HG03108 (cell line): ENCODE measurements around the gene TMEM126B.
"Not testable (repeated sequence)": the region's sequence is repeated elsewhere in the genome, so short reads cannot be mapped to it uniquely, and the experiment has no call there.

Experiments used
- ATAC-seq: cut with Tn5 transposase; IDR thresholded peaks from one replicate; pipeline ENCODE4 v1.9.1; 2021; ENCODE audit warnings: moderate library complexity; ENCODE audit not compliant: unreplicated experiment

Gene TMEM126B

DNA sequence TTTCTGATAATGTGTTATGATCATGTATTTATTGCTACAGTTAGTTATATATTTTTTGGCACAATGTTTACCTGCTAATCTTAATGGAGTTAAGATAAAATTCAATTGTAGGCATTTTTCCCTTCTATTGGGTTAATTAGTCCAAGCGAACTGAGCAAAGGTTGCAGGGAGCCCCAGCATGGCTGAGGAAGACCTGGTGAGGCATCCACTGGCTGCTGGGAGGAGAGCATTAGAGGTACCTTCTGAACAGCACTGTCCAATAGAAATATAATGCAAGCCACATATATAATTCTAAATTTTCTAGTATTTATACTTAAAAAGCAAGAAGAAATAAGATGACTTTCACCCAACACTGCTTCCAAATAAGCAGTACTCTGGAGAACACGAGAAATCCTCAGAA, 18.7 kb downstream of the TMEM126B start:
- ATAC-seq: no peak

DNA sequence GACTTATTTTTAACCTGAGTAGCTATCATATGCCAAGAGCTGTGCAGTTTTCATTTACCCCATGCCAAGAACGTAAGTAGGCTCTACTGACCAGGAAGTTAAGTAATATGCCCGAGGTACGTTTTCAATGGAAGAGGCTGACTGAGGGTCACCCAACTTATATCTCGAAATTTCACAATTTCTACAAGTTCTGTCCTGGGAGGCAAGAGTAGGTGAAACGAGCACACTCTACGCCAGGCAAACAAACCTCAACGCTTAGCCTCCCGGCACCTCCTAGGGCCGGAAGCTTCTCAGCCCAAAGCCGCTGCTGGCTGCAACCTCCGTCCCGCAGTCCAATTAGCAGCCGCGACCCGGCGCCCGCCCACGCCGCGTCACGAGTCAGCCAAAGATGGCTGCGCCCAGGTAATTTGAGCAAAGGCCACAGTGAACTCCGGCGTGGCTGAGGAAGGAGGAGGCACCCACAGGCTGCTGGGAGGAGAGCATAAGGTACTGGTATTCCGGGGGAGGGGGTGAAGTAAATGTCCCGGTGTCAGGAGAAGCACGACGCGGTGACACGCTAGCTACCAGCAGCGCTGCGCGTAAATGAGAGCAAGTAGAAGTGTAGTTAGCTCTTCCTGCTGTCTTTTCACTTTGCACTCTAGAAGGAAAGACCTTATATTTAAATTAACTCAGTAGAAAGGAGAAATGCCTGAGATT, 19.4 kb downstream of the TMEM126B start, which contains the start of gene TMEM126A:
TSS of gene TMEM126A (plus strand) at position 364 of the 696 bp plus-strand sequence. CDS start 2,289 bp downstream, outside the sequence.
- peak; percentile 100 for ATAC-seq

DNA sequence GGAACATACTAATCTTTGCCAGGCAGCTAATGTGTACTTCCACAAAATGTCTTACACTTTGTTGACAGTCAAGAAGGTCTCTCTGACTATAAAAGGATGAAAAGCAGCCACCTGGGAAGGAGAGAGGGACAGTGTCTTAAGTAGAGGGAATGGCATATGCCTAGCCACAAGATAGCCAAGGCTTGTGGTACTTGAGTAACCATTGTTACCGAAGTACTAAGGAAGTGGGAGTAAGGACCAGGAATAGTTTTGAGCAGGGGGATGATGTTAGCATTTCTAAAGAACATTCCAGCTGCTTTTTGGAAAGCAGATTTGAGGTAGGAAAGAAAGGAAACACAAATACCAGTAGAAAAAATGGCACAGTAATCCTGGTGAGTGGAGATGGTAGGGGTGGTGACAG, 22.7 kb downstream of the TMEM126B start:
- no peak for ATAC-seq

DNA sequence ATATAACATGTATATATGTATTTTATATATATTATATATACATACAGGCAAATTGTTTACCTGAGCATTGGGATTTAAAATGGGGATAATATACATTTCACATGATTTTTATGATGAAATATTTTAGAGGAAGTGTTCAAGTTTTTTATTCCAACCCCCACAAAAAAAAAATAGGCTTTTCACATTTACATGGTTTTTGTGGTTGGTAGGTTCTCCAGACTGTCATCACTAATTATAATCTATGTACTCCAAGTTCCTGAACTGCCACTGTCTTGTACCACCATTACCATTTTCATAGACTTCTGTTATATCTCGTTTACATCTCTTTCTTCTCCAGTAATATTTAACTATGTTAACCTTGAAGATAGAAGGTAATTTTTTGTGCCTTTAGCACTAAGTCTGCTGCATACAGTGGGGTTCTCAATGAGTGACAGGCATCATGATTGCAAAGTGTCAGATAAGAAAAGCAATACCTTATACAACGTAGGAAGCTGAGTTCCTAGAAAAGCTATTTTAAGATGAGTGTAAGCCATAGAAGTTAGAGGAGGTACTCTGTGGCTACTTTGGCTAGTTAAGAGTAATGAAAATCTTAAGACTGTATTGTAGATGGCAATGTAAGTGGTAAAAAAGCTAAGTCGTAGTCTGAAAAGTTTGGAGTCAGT, 24.5 kb downstream of the TMEM126B start:
- no peak for ATAC-seq

DNA sequence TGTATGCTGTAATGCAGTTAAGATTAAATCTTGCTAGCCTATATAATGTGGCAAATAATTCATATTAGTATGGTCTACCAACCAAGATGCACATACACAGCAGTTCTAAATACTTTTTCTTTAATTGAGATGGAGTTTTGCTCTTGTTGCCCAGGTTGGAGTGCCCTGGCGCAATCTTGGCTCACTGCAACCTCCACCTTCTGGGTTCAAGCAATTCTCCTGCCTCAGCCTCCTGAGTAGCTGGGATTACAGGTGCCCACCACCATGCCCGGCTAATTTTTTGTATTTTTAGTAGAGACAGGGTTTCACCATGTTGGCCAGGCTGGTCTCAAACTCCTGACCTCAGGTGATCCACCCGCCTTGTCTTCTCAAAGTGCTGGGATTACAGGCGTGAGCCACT, 25.9 kb downstream of the TMEM126B start:
- not testable (repeated sequence) for ATAC-seq

DNA sequence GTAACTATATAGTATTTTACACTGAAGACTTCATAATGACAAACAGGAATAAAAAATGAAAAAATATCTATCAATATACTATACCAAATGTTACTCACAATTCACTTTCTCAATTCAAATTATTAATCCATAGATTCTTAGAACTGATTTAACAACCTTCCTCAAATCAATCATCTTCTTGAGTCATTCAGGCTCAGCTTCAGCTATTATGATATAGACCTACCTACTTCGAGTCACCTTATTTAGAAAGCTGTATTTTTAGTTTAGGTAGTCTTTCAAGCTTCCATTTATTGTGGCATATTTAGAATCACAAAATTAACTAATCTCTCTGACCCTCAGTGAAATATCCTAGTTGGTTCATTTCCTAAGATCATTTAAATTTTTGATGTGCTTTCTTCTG, 28.4 kb downstream of the TMEM126B start:
- no peak for ATAC-seq

DNA sequence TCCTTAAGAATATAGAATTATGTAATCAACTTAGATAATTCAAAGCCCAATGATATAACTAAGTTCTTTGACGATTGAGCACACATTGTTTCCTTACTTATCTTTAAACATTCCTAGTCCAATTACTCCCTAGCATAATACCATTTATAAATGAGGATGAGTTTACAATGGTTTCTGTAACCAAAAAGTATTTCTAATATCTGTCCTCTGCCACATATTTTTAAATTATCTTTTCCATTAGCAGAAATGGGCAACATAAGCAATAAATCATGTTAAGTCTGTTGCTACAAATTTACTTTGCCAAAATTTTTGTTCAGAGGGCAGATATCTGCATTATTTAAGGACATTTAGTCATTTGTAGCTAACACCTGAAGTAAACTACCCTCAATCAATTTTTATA, 29.8 kb downstream of the TMEM126B start:
- no peak for ATAC-seq

DNA sequence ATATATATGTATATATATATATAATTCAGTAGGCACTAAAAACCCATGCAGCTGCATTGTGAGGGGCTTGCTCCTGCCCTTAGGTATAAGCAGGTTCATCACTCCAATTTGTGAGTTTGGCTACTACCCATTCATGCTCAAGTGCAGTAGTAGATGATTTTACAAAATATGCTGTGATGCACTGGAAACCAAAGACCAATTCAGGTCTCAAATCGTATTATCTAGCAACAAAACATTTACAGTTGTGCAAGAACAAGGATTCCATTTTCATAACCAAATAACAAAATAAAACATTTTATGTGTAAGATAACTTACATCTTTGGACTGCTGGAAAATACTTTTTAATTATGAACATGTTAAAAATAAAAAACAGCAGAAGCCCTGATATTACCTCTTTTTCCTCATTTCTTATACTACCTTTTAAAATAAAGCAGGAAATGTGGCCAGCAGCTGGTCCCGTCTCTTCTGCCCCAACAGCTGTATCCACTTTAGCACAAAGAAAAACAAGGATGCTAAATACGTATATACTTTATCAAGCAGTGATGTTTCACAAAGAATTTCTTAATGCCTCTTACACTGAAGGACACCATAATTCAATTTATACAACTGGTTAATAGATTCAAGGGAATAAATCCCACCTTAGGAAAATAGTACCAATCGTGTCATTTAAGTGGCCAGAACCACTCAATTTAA, 33.7 kb downstream of the TMEM126B start:
- no peak for ATAC-seq

DNA sequence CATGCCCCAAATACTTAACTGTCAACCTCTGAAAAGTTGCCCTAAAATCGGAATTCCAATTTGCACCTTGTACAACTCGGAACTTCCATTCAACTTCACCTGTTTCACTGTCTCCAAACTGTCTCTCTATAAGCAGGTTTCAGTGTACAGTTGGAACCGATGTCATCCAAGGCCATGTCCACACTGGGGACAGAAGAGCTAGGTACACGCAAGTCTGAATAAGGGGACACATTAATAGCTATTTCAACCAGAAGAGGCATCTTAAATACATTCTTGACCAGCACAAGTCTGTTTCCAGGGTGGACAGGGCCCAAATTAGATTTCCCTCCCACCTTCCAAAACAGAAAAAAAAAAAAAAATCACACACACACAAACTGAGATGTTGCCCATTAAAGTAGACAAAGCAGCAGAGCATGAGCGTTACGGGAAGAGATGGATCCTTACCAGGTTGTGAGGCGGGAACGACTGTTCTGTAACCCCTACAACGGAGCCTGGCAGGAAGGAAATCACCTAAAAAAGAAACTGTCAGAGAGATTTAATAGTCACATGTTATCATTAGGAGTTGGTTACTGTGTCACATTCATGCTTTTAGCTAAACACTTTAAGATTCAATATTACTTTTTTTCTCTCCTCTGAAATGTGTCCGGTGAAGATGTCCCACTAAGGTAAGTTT, 34.8 kb downstream of the TMEM126B start:
- ATAC-seq: no peak

DNA sequence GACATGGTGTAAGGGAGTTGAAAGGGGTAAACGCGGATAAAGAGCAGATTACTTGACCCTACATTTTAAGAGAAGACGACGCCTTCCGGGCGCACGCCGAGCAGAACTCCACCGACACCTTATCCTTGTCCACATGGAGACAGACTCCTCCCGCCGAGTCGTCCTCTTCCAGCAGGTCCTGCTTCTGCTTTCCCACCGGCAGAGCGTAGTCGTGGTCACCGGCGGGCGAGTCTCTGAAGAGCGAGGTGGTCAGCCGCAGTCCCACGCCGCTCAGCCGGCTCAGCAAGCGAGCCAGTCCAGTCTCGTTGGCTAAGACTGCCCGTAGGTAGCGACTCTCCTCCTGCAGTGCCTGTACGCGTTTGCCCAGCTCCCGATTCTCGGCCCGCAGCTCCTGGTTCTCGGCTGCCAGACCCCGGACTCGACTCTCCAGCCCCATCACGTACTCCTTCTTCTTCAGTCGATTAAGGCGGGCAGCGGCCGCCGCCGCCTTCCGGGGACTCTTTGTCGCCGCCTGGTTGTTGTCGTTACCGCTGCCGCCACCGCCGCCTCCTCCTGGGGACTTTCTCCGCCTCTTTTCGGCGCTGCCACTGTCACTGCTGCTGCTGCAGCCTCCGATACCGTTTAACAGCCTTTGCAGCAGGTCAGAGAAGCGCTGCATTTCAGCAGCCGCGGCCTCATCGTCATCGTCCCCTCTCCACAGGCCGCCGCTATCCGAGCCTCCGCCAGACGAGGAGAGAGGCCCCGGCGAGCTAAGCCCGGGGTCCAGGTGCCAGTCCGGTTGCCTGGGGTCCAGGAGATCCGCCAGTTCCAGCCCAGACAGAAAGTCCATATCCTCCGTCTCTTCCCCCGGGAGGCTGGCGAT, 35.6 kb downstream of the TMEM126B start:
- ATAC-seq: peak; percentile 66

DNA sequence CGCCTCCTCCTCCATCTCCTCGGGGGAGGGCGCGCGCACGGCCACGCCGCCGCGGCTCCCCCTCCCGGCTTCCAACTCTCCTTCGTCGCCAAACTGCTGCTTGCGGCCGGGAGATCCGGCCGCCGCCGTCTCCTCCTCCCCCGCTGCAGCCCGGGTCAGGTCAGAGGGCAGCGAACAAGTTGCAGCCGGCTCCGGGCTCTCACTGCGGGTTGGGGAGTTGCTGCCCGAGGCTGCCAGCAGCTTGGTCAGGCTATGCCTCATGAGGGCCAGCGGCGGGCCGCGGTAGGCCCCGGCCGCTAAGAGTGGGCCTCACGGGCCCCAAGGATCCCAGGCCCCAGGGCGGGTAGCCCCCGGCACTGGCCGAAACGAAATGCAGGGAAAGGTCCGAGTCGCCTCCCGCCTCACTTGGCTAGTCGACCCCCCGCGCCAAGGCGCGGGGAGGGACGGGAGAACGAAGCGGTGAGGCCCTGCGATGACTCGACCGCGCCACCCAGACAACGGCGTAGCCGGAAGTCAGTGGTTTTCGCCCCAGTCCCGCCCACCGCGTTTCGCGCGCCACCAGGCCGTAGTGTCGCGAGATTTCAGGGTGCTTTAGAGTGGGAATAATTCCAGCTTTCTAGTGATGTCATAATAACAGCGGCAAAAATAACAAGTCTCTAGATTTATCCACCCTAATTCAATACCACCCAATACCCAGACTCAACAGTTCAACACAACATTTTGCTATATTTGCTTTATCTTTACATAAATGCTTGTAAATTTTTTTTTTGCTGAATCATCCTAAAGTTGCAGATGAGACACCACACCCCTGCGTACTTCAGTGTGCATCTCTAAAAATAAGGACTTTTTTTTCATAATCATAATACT, 36.5 kb downstream of the TMEM126B start, which contains the start of gene CREBZF:
TSS of gene CREBZF (minus strand) at position 515 of the 867 bp plus-strand sequence. CDS start at position 261, 254 bp downstream.
- ATAC-seq: peak; percentile 90

DNA sequence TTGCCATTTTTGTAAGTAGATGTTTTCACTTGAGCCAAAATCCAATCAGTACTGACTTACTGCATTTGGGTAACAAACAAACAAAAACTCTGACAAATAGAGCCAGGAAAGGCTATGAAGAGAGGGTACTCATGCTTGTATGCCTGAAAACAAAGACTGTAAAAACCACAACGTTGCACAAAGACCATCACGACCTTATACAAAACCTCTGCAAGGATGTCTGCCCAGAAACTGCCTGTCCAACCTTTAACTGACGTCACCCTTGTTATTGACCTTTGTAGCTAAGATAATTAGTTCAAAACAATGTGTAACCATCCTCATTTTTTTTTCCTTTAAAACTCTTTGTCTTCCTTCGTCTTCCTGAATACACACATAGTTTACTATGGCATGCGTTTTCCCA, 37.3 kb downstream of the TMEM126B start:
- no peak for ATAC-seq

DNA sequence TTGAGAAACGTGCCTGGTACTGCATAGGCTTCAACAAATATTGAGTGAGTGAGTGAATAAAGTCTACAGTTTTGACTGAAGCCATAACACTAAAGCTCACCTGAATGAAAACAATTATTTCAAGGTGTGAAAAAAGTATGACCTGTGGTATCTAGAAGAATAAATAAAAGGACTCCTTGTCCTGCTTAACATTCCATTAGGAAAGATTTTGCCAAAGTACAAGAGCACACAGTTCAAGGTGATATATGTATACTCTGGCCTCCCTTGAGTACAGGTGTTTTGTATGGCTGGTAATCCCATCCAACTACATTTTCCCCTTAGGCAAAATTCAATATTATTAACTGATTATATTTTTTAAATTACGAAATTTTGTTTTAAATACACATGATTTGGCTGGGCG, 38.3 kb downstream of the TMEM126B start:
- ATAC-seq: no peak

DNA sequence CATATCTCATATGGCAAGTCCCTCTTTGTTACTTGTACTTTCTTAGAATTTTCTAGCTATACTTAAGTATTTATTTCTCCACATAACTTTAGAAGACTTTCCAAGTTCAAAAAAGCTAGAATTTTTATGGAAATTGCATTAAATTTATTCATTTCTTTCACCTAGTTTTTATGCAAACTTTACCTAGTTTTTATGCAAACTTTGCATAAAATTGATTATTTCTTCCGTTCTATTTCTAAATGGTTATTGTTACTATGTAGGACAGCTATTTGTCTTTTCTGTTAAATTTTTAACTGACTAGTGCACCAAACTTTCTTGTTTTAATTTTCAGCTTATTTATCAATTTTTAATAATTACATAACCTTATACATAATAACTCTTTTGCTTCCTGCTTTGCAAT, 39.8 kb downstream of the TMEM126B start:
- ATAC-seq: no peak

DNA sequence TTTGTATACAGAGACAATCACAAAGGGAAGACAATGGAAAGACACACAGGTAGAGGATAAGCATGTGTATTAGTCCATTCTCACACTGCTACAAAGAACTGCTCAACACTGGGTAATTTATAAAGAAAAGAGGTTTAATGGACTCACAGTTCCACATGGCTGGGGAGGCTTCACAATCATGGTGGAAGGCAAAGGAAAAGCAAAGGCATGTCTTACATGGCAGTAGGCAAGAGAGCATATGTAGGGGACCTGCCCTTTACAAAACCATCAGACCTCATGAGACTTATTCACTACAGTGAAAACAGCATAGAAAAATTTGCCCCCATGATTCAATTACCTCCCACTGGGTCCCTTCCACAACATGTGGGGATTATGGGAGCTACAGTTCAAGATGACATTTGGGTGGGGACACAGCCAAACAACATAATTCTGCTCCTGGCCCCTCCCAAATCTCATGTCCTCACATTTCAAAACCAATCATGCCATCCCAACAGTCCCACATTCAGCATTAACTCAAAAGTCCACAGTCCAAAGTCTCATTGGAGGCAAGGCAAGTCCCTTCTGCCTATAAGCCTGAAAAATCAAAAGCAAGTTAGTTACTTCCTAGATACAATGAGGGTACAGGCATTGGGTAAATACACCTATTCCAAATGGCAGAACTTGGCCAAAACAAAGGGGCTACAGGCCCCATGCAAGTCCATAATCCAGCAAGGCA, 42.7 kb downstream of the TMEM126B start:
- ATAC-seq: not testable (repeated sequence)

DNA sequence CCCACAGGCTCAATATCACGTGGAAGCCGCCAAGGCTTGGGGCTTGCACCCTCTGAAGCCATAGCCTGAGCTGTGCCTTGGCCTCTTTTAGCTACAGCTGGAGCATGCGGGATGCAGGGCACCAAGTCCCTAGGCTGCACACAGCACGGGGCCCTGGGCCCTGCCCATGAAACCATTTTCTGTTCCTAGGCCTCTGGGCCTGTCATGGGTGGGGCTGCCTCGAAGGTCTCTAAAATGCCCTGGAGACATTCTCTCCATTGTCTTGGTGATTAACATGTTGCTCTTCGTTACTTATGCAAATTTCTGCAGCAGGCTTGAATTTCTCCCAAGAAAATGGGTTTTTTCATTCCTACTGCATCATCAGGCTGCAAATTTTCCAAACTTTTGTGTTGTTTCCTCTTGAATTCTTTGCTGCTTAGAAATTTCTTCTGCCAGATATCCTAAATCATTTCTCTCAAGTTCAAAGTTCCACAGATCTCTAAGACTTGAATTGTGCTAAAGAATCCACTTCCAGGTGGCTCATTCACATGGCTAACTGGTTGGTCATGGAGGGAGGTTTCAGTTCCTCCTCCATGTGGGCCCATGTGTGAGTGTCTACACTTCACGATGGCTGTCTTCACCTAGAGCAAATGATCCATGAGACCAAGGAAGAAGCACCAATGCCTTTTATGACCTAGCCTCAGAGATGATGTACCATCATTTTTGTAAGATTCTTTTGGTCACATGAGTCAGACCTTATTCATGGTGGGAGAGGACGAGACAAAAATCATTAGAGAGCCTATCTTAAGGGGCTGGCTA, 43.9 kb downstream of the TMEM126B start:
- ATAC-seq: no peak

DNA sequence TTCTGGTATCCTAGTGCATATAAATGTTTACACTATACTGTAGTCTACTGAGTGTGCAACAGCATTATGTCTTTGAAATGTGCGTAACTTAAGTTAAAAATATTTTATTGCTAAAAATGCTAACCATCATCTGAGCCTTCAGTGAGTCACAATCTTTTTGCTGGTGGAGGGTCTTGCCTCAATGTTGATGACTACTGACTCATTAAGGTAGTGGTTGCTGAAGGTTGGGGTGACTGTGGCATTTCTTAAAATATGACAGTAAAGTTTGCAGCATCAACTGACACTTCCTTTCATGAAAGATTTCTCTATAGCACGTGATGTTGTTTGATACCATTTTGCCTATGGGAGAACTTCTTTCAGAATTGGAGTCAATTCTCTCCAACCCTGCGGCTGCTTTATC, 45.0 kb downstream of the TMEM126B start:
- ATAC-seq: no peak

DNA sequence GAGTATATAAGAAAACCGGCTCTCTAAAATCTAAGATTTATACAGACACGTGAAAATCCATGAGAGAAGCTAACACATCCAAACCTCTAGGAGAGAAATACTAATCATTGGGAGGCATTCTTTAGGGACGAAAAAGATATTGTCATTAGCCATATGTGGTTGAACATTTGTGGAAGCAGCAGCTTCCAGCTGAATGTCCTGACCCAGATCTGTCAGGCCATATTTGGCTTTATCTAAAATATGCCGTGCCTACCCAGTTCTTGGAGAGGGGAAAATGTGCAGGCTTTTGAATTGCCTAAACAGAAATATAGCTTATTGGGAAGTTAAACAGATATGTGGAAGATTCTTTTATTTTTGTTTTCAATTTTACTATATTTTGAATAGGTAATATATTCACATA, 51.2 kb downstream of the TMEM126B start:
- no peak for ATAC-seq
